Medulla oblongata (tissue), 1 donor: ENCODE data around the gene SPEN.

ENCODE experiments used
- DNase-seq: peaks from one replicate; pipeline ENCODE4 v3.0.0-alpha.2; 2015; ENCODE audit errors: extremely low spot score

Gene SPEN

GRCh38 chr1:15983275-15983674 lies 135.8 kb downstream of the SPEN start:
- no peak for DNase-seq

- no peak for DNase-seq
Observed at GRCh38 chr1:15985611-15986297, 138.2 kb downstream of the SPEN start.

- no peak for DNase-seq
Observed at GRCh38 chr1:15988856-15989736, 141.6 kb downstream of the SPEN start.

- DNase-seq: no peak
Observed at GRCh38 chr1:15989776-15990175, 142.3 kb downstream of the SPEN start.
